GM21528 (cell line): ENCODE measurements around the gene EFCAB6.
"Not testable (repeated sequence)": the region's sequence is repeated elsewhere in the genome, so short reads cannot be mapped to it uniquely, and the experiment has no call there.

Experiments
- ATAC-seq: cut with Tn5 transposase; IDR thresholded peaks from one replicate; pipeline ENCODE4 v1.9.1; 2021; ENCODE audit warnings: mild to moderate bottlenecking, moderate library complexity; ENCODE audit not compliant: unreplicated experiment, low FRiP score

EFCAB6 gene

GRCh38 chr22:43658823-43659222 is 153.3 kb downstream of the EFCAB6 start:
- no peak for ATAC-seq

DNA sequence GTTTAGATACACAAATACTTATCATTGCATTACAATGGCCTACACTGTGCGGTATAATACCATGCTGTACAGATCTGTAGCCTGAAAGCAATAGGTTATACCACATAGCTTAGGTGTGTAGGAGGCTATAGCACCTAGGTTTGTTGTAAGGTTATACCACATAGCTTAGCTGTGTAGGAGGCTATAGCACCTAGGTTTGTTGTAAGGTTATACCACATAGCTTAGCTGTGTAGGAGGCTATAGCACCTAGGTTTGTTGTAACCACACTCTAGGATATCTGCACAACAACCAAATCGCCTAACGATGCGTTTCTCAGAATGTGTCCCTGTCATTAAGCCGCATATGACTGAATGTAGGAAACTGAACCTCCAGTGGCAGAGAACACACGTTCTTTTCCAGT is 155.5 kb downstream of the EFCAB6 start:
- not testable (repeated sequence) for ATAC-seq

DNA sequence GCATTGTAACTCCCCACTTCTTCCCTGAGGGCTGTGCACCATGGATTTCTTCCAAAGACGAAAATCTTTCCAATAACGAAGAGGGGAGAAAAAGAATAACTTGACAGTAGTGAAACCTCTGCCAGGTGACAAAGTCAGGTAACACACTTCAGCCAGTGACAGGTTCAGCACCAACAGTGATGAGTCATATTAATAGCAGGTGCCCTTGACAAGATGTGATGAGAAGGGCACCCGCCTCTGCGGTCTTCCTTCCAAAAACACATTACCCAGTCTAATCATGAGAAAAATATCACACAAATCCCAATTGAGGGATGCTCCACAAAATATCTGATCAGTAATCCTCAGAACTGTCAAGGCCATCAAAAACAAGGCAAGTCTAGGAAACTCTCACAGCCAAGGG is 157.8 kb downstream of the EFCAB6 start:
- no peak for ATAC-seq

DNA sequence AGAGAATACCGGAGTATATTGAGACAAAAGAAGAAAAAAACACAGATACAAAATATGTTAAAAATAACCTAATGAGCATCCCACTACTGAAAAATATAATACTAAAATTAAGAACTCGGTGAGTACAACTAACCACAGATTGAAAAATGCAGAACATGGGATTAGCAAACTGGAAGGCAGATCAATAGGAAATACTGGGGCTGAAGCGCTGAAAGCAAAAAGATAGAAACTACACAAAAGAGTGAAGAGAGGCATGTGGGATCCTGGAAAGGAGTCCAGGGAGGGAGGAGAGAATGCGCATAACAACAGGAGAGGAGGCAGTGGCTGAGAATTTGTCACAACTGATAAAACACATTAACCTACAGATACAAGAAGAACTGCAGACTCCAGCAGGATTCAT is 159.3 kb downstream of the EFCAB6 start:
- ATAC-seq = no peak

GRCh38 chr22:43643387-43643786 is 168.7 kb downstream of the EFCAB6 start:
- ATAC-seq = no peak

GRCh38 chr22:43642319-43643206 is 169.5 kb downstream of the EFCAB6 start:
- no peak for ATAC-seq

DNA sequence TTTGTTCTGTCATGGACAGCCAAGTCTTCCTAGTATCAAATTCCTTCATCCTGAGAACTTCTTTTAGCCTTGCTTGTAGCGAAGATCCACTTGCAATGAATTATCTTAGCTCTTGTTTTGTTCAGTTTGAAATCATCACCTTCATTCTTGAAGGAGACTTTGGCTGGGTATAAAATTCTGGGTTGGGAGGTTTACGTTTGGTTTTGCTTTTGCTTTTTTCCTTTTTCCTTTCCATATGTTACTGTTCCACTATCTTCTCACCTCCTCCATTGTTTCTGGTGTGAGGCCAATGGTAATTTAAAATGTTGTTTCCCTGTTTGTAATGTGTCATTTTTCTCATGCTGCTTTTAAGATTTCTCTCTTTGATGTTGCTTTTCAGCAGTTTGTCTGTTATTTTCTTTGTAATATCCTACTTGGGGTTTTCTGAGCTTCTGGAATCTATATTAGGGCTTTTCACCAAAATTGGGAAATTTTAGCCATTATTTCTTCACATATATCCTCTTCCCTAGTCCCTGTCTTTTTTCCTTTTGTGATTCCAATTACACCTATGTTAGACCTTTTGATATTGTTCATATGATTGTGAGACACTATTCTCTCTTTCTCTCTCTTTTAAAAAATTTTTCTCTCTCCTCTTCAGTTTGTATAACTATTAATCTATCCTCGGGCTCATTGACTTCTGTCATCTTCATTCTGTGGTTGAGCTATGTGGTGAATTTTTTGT is 172.7 kb downstream of the EFCAB6 start:
- ATAC-seq = no peak

- no peak for ATAC-seq
These were observed 174.5 kb downstream of the EFCAB6 start for GRCh38 chr22:43637275-43638260.

- no peak for ATAC-seq
These were observed 176.0 kb downstream of the EFCAB6 start for GRCh38 chr22:43636086-43636485.

DNA sequence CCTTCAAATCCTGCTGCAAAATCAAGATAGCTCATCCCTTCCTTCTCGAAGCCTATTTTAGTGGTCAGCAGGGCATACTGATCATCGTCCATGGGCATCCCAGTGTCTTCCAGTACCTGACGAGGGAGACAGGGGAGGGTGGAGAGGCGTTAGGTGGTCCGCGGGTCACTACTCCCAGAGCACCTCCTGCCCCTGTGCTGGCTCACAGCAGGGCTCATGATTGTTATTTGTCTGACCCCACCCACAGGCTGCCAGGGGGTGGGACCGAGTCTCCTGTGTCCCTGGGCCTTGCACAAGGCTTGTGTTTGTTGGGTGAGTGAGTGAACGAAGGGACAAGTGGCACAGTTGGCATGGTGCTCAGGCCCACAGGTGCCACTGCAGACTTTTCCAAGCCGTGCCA is 177.0 kb downstream of the EFCAB6 start:
- no peak for ATAC-seq

DNA sequence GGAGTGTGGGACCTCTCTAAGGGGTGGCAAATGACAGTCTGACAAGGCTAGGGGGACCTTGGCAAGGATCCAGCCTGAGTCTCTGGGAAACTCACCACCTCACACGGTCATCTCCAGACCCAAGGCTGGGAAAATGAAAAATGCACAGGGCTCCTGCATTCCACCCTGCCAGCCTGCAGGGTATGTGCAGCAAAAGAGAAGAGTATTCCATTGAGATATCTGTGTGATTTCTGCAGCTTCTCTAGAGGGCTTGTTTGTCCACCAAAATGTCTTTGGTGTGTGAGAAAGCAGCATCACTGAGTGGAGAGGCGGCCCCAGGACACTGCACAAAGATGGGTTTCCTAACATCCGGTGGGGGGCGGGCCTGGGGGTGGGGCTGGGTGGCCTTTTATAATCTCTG is 177.8 kb downstream of the EFCAB6 start:
- no peak for ATAC-seq

- no peak for ATAC-seq
These were observed 178.3 kb downstream of the EFCAB6 start for GRCh38 chr22:43633631-43634285.

DNA sequence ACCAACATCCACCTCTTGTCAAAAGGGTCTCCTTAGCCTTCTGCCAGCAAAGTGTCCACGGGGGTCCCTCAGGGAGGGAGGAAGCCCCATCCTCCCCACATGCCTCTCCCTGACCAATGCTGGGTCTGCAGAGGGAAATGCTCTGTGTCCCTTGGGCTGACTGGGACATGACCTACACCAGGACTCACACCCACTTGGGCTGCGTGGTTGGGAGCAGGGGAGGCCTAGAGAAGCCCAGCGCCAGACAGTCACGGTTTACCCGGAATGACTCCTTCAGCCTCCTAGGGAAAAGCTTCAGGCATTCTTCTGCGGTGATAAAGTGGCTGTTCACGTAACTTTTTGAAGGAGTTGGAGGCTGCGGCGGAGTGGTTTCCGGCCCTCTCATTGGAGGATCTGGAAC is 180.3 kb downstream of the EFCAB6 start:
- no peak for ATAC-seq

DNA sequence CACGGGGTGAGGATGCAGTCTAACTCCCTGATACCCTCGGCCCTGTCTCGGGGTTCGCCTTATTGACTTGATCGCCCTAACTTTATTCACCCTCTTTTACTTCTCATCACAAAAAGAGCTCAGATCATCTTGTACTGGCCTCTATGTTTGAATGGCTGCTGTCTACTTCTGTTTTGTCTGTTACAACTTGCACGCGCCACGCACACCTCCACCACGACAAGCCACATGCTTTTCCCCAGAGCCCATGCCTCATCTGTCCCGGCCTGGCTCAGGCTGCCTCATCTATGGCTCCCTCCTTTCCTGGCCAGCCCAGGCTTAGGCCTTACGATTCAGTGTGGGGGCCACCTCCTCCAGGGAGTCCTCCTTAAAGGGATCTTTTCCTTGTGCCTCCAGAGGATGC is 180.9 kb downstream of the EFCAB6 start:
- ATAC-seq = no peak

DNA sequence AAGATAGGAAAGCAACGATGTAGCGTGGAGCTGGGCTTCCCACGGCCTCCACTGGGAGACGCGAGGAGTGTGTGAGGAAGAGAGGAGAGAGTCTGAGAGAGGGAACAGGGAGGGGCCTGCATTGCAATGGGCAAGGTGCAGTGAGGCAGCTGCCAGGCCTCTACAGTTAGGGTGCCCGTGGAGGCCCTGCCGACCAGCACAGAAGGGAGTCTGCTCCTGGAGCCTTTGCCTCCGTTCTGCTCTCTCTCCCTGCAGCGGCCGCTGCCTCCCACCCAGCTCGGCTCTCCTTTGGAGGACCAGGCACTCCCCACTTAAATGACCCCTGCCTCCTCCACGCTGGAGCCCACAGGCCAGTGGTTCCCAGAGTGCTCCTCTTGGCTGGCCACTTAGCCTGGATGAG is 181.7 kb downstream of the EFCAB6 start:
- no peak for ATAC-seq

GRCh38 chr22:43628250-43628649 is 183.9 kb downstream of the EFCAB6 start:
- ATAC-seq = no peak

GRCh38 chr22:43627485-43628213 is 184.5 kb downstream of the EFCAB6 start:
- no peak for ATAC-seq

DNA sequence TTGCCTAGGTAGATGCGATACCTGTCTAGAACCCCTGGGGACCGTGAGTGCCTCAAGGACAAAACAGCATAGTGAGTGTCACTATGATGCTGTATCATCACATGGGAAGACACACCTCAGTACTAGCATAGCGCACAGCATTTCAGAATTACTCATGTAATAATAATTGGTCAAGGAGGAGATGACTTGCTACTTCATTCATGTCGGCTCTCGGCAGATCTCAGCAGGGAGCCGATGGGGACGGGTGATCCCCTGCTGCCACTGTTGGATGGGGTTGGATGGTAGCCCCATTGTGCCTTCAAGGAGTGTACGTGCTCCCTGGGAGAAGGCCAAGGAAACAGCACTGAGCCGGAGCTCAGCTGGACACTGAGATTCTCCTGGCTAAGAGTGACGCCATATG is 186.9 kb downstream of the EFCAB6 start:
- ATAC-seq = no peak

DNA sequence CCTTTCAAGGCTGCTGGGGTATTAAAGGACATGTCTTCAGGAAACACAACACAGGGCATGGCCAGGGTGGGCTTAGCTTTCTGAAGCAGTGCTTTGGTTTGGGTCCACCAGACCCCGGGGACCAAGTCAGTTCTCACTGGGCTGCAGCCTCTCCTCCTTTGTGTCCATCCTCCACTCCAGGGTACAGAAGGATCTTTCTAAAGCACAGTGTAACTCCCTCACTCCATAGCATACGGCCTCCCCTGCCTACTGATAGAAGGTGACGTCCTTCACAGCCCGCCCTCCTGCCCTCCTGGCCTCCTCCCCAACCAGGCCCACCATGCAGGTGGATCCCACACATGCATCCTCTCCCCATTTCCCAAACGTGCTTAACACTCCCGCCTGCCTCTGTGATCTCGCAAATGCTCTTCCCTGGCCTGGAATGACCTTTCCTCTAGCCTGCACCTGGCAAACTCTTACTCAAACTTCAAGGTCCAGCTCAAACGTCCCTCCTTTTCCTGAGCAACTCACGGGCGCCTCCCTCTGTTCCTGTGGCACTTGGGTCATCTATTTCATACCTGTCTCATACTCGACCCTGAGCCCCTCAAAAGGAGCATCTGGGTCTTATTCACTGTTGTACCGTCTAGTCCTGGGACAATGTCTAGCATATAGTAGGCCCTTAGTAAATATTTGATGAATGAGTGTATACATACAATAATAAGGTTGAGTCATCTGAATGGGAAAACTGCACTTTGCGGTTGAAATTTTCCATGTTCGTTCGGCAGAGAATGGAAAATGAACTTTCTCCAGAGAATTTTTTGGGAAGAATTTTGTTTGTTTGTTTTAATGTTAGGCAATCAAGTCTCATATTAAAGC is 187.7 kb downstream of the EFCAB6 start:
- ATAC-seq = no peak
